H9 (cell line): Measurements from ENCODE around the gene TRA2B. TPM values are rescaled to one million over a fixed set of nuclear protein-coding genes. Genes with fewer than 3 reads are reported as not detected.

Experiments
- DNase-seq: peaks from one replicate; pipeline ENCODE4 v3.0.0-alpha.2; 2017
- H2AFZ ChIP-seq: one replicate; pipeline ENCODE4 v1.6.1; 2013; ENCODE audit warnings: mild to moderate bottlenecking, low read length, control low read depth, moderate library complexity
- H2AK5ac ChIP-seq: 2 replicates; pipeline ENCODE4 v1.6.1; 2013; ENCODE audit warnings: low read length, control low read depth, mixed read lengths; ENCODE audit not compliant: insufficient read length
- H2BK120ac ChIP-seq: one replicate; pipeline ENCODE4 v1.6.1; 2013; ENCODE audit warnings: low read depth, mild to moderate bottlenecking, low read length, control low read depth, inconsistent platforms; ENCODE audit not compliant: poor library complexity, severe bottlenecking
- H2BK12ac ChIP-seq: 2 replicates; pipeline ENCODE4 v1.6.1; 2013; ENCODE audit warnings: low read length, control low read depth, mixed read lengths, low read depth; ENCODE audit not compliant: insufficient read length
- H2BK15ac ChIP-seq: 2 replicates; pipeline ENCODE4 v1.6.1; 2013; ENCODE audit warnings: low read depth, low read length, control low read depth
- H2BK20ac ChIP-seq: one replicate; pipeline ENCODE4 v1.6.1; 2013; ENCODE audit warnings: low read depth, mild to moderate bottlenecking, low read length, control low read depth, inconsistent platforms; ENCODE audit not compliant: poor library complexity, severe bottlenecking
- H2BK5ac ChIP-seq: 2 replicates; pipeline ENCODE4 v1.6.1; 2013; ENCODE audit warnings: low read length, control low read depth, mixed read lengths; ENCODE audit not compliant: insufficient read length
- H3K14ac ChIP-seq: 2 replicates; pipeline ENCODE4 v1.6.1; 2013; ENCODE audit warnings: low read length, control low read depth; ENCODE audit not compliant: insufficient read depth
- H3K18ac ChIP-seq: 2 replicates; pipeline ENCODE4 v1.6.1; 2013; ENCODE audit warnings: low read depth, mild to moderate bottlenecking, mixed read lengths, low read length, control low read depth; ENCODE audit not compliant: insufficient read length
- H3K23ac ChIP-seq: 2 replicates; pipeline ENCODE4 v1.6.1; 2013; ENCODE audit warnings: low read length, control low read depth, mixed read lengths, low read depth; ENCODE audit not compliant: insufficient read length
- H3K23me2 ChIP-seq: 2 replicates; pipeline ENCODE4 v1.6.1; 2013; ENCODE audit warnings: low read depth, mild to moderate bottlenecking, mixed read lengths, low read length, control low read depth; ENCODE audit not compliant: insufficient read length, poor library complexity, severe bottlenecking
- H3K27ac ChIP-seq: 2 replicates; pipeline ENCODE4 v1.5.1; 2013; ENCODE audit warnings: low read length, control low read depth, mixed read lengths, low read depth; ENCODE audit not compliant: insufficient read length
- H3K27me3 ChIP-seq: 2 replicates; pipeline ENCODE4 v1.6.1; 2013; ENCODE audit warnings: low read length, control low read depth, inconsistent platforms; ENCODE audit not compliant: insufficient read depth
- H3K4ac ChIP-seq: 2 replicates; pipeline ENCODE4 v1.6.1; 2013; ENCODE audit warnings: low read depth, mild to moderate bottlenecking, control low read depth, inconsistent platforms, low read length, moderate library complexity
- H3K4me1 ChIP-seq: 2 replicates; pipeline ENCODE4 v1.6.1; 2013; ENCODE audit warnings: low read length, control low read depth, inconsistent platforms; ENCODE audit not compliant: insufficient read depth
- H3K4me2 ChIP-seq: 2 replicates; pipeline ENCODE4 v1.6.1; 2013; ENCODE audit warnings: low read length, control low read depth, mixed read lengths; ENCODE audit not compliant: insufficient read length, insufficient read depth
- H3K56ac ChIP-seq: 2 replicates; pipeline ENCODE4 v1.6.1; 2013; ENCODE audit warnings: low read depth, mild to moderate bottlenecking, mixed read lengths, low read length, control low read depth; ENCODE audit not compliant: insufficient read length
- H3K79me1 ChIP-seq: 2 replicates; pipeline ENCODE4 v1.6.1; 2013; ENCODE audit warnings: low read depth, mild to moderate bottlenecking, moderate library complexity, low read length, control low read depth, inconsistent platforms; ENCODE audit not compliant: insufficient read depth, poor library complexity, severe bottlenecking
- H3K79me2 ChIP-seq: 2 replicates; pipeline ENCODE4 v1.6.1; 2013; ENCODE audit warnings: low read length, control low read depth, inconsistent platforms; ENCODE audit not compliant: insufficient read depth
- H3K9ac ChIP-seq: 2 replicates; pipeline ENCODE4 v1.6.1; 2013; ENCODE audit warnings: low read length, control low read depth, mixed read lengths; ENCODE audit not compliant: insufficient read length; ENCODE audit errors: extremely low read depth
- H3K9me3 ChIP-seq: one replicate; pipeline ENCODE4 v1.6.1; 2013; ENCODE audit warnings: low read depth, low read length, inconsistent platforms; ENCODE audit not compliant: control insufficient read depth
- H3T11ph ChIP-seq: one replicate; pipeline ENCODE4 v1.6.1; 2013; ENCODE audit warnings: mild to moderate bottlenecking, low read length, control low read depth, inconsistent platforms
- H4K20me1 ChIP-seq: one replicate; pipeline ENCODE4 v1.6.1; 2013; ENCODE audit not compliant: control insufficient read depth, insufficient read length, insufficient read depth
- H4K5ac ChIP-seq: 2 replicates; pipeline ENCODE4 v1.6.1; 2013; ENCODE audit warnings: low read depth, mild to moderate bottlenecking, mixed read lengths, low read length, control low read depth; ENCODE audit not compliant: insufficient read length
- H4K8ac ChIP-seq: replicated peaks from 2 replicates; pipeline ENCODE4 v1.6.1; 2013; ENCODE audit warnings: low read length, control low read depth, mixed read lengths, low read depth; ENCODE audit not compliant: insufficient read length
- H4K91ac ChIP-seq: 2 replicates; pipeline ENCODE4 v1.6.1; 2013; ENCODE audit warnings: low read depth, mild to moderate bottlenecking, moderate library complexity, mixed read lengths, low read length, control low read depth; ENCODE audit not compliant: insufficient read length
- H3K27ac Mint-ChIP-seq, 3 experiments: 2 replicates in 2 of 3; 3 replicates in 1 of 3; pipeline ENCODE4 v1.8.0; 2020 to 2021; ENCODE audit warnings: mixed read lengths in 3 of 3, mild to moderate bottlenecking in 1 of 3, moderate library complexity in 1 of 3
- H3K27me3 Mint-ChIP-seq: 2 replicates; pipeline ENCODE4 v1.8.0; 2021; ENCODE audit warnings: low read depth, mild to moderate bottlenecking, moderate library complexity, mixed read lengths
- H3K36me3 Mint-ChIP-seq, 3 experiments: 2 replicates in 2 of 3; 3 replicates in 1 of 3; pipeline ENCODE4 v1.8.0; 2020 to 2021; ENCODE audit warnings: low read depth in 3 of 3, mixed read lengths in 3 of 3; ENCODE audit not compliant: insufficient read depth in 1 of 3
- H3K4me1 Mint-ChIP-seq, 2 experiments: 2 replicates each; pipeline ENCODE4 v1.8.0; 2020; ENCODE audit warnings: mixed read lengths in 2 of 2
- H3K4me3 Mint-ChIP-seq, 2 experiments: 2 replicates in 1 of 2; 3 replicates in 1 of 2; pipeline ENCODE4 v1.8.0; 2020 to 2021; ENCODE audit warnings: mild to moderate bottlenecking in 2 of 2, mixed read lengths in 2 of 2, moderate library complexity in 1 of 2
- H3K9me3 Mint-ChIP-seq, 2 experiments: 2 replicates in 1 of 2; 3 replicates in 1 of 2; pipeline ENCODE4 v1.8.0; 2020; ENCODE audit warnings: mild to moderate bottlenecking in 2 of 2, mixed read lengths in 2 of 2, moderate library complexity in 1 of 2
- CTCF ChIP-seq: fragments of 200-600 bp; sonication (generic); conservative IDR thresholded peaks from 3 replicates; pipeline ENCODE4 v1.8.0; 2021; ENCODE audit warnings: antibody characterized with exemption, mild to moderate bottlenecking
- WGBS: extraction: QIAGEN DNeasy Blood & Tissue Kit; methylation state at CpG from one replicate; pipeline ENCODE4 v1.1.7; 2013; ENCODE audit warnings: missing lambda C conversion rate, low lambda C conversion rate, mixed read lengths; ENCODE audit not compliant: insufficient read length; ENCODE audit errors: extremely low coverage; 5-methylcytosine and 5-hydroxymethylcytosine counted together
- total RNA-seq: library from RNA; stranded (reverse); gene quantifications from 2 replicates; pipeline ENCODE4 v1.2.1, GENCODE V29; 2021

The TRA2B gene
- total RNA-seq, 1 experiment from 2014 or later = 344 TPM

GRCh38 chr3:185979721-185980121 lies 41.9 kb upstream of the TRA2B start:
- no peak overlapping the region for H3K27ac Mint-ChIP-seq
- H3K9me3 Mint-ChIP-seq = no peaks in the 10 kb centered on the region; a peak in 1 of 5 replicates
- Histone ChIP-seq H2BK12ac (no peak overlapping the region), H3K23ac (no peak overlapping the region), H3K4ac (no peak overlapping the region), H2BK15ac (no peak overlapping the region), H2AFZ (no peak overlapping the region), H3K14ac (no peak overlapping the region), H2BK5ac (no peak overlapping the region), H4K5ac (no peak overlapping the region), H4K8ac (no peak overlapping the region), H3K27me3 (no peaks in the 10 kb centered on the region), H3K4me2 (no peak overlapping the region), H3K9ac (no peak overlapping the region), H3K79me2 (no peaks in the 10 kb centered on the region), H2AK5ac (no peak overlapping the region), H3K23me2 (peaks cover 2% of the 10 kb centered on the region), H3K9me3 (no peaks in the 10 kb centered on the region), H3K79me1 (no peaks in the 10 kb centered on the region), H4K20me1 (no peaks in the 10 kb centered on the region), H3T11ph (no peak overlapping the region), H3K18ac (no peak overlapping the region), H2BK120ac (no peak overlapping the region), H4K91ac (no peak overlapping the region), H3K56ac (no peak overlapping the region), H2BK20ac (no peak overlapping the region), H3K4me1 (no peaks in the 10 kb centered on the region), H3K27ac (no peak overlapping the region)
- peaks cover 2 to 3% of the 10 kb centered on the region in 2 experiments; a peak in 2 of 4 replicates for H3K4me1 Mint-ChIP-seq
- WGBS = no CpG with 5 or more reads among the region's 8 CpGs
- no peak overlapping the region for H3K4me3 Mint-ChIP-seq
- H3K27me3 Mint-ChIP-seq = peaks cover 31% of the 10 kb centered on the region
- TF ChIP-seq CTCF = no peak
- no peak for DNase-seq
- no peaks in the 10 kb centered on the region for H3K36me3 Mint-ChIP-seq
